T-helper 1 cell (primary cell): ENCODE measurements around the gene RPL18A.
A peak's percentile ranks its signal among the peaks of the same experiment; 100 is the strongest.

Experiments
- DNase-seq, 5 donors: peaks; one replicate each; pipeline ENCODE4 v3.0.0-alpha.2; 2012 to 2020
- total RNA-seq, 4 donors: gene quantifications; one replicate each; lab custom pipeline; 2026; lab: John Stamatoyannopoulos, UW

The RPL18A gene
- 357 to 724 (median 542) reads per million in 4 donors for total RNA-seq

DNA sequence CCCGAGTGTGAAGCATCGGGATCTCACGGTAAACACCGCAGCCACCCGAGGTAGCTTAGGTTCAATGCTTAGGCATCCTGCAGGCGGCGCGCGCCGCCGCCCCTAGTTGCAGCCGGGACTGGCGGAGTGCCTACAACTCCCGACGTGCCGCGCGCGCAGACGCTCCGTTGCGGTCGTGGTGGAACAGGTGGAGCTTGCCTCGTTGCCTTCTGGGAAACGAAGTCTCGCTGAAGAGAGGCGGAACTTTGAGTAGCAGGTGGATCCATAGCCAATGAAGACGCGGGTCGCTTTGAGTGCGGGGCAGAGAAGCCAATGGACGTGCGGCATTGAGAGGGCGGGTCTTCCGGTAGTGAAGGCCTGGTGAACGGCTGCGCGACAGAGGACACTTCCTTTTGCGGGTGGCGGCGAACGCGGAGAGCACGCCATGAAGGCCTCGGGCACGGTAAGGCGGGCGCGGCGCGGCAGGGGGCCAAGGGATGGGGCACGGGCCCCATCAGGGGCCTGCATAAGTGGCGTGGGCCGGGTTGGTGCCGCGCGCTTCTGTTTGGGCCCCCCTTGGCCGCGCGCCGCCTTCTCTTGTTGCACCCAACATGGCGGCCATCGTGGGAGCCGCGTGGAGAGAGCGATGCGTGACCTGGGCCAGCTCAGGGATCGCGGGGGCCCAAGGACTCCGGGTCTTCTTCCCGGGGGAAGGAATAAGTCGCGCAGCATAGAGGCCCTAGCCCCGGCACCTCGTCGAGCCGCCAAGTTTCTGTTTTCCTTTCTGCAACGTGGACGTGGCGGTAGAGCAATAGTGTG is at the start of gene RPL18A:
TSS of gene RPL18A (plus strand) at position 378 of the 798 bp plus-strand sequence. CDS start at position 425, 47 bp downstream.
- peak; percentile 98 to 100 (median 99) for DNase-seq

DNA sequence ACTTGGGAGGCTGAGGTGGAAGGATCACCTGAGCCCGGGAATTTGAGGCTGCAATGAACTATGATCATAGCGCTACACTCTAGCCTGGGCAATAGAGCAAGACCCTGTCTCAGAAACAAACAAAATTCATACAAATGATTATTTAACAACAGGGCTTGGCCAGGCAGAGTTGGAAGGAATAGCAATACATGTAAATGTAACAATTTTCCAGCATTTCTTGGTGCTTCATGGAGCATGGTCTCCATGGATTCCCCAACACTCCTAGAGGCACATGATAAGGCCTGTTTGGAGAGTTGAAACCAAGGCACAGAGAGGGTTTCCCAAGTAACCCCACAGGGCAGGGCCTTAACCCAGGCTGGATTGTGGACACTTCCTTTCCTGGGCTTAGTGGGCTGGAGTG is 48.6 kb upstream of the RPL18A start:
- DNase-seq, result no peak

DNA sequence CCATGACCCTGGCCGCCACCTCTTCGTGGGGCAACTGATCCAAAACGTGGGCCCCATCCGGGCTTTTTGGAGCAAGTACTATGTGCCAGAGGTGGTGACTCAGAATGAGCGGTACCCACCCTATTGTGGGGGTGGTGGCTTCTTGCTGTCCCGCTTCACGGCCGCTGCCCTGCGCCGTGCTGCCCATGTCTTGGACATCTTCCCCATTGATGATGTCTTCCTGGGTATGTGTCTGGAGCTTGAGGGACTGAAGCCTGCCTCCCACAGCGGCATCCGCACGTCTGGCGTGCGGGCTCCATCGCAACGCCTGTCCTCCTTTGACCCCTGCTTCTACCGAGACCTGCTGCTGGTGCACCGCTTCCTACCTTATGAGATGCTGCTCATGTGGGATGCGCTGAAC is 48.0 kb upstream of the RPL18A start:
- no peak for DNase-seq

DNA sequence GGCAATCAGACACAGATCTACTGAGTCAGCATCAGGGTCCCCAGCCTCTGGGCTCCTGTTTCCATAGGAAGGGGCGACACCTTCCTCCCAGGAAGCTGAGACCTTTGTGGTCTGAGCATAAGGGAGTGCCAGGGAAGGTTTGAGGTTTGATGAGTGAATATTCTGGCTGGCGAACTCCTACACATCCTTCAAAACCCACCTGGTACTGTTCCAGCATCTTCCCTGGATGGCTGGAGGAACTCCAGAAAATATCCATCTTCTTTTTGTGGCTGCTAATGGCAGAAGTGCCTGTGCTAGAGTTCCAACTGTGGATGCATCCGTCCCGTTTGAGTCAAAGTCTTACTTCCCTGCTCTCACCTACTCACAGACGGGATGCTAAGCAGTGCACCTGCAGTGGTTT is 47.6 kb upstream of the RPL18A start:
- DNase-seq, result no peak

DNA sequence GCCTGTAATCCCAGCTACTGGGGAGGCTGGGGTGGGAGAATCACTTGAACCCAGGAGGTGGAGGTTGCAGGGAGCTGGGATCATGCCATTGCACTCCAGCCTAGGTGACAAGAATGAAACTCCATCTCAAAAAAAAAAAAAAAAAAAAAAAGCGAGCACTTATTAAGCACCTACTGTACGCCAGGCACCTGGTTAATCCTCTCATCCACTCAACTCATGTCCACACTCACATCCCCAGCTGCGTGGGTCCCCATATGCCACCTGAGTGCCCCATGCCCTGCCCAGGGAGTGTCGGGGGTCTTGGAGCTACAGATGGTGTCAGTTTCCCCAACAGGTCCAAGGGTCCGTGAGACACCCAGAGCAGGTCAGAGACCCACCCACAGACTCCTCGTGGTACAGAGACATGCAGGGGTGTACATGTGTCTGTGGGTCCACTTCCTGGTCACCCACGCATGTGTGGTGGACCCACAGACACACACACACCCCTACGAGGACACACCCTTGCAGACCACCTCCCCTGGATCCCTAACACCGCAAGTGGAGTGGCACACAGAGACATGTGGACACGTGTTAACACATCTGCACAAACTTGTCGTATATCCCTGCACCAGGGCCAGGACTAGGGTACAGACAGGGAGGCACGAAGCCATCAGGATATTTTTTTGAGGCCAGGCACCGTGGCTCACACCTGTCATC is 41.9 kb upstream of the RPL18A start:
- DNase-seq, result no peak

DNA sequence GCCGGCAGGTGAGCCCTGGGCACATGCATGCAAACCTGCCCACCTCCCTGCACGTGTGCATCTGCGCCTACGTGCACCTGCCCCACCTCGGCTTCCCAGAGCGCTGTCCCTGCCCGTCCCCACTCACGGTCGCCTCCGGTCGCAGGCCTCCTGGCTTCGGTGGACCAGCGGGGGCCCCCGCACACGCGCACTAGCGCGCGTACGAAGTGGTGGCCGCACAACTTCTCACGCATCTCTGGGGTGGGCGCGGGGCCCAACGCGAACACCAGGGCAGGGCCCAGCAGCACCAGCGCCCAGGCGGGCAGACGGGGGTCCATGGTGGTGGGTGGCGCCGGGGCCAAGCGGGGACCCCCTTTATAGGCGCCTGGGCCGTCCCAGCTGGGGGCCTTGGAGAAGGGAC is 38.5 kb upstream of the RPL18A start, which contains the start of gene INSL3:
TSS of gene INSL3 (minus strand) at position 330 of the 400 bp plus-strand sequence. CDS start at position 317, 13 bp downstream.
- no peak for DNase-seq

DNA sequence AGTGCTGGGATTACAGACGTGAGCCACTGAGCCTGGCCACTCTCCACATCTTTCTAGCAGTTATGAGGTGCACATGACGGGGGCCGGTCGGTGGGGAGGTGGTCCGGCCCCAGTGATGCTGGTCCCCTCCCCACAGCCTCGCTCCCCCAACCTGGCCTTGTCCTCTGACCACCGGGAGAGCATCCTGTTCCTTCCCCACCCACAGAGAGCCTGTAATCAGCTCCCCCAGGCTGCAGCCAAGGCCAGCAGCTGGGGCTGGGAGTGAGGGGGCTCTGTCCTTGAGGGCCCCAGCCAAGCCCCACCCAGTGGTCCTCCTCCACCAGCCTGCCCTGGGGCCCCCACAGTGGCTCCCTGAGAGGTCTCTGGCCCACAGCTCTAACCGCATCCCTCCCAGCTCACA is 35.4 kb upstream of the RPL18A start:
- no peak for DNase-seq

DNA sequence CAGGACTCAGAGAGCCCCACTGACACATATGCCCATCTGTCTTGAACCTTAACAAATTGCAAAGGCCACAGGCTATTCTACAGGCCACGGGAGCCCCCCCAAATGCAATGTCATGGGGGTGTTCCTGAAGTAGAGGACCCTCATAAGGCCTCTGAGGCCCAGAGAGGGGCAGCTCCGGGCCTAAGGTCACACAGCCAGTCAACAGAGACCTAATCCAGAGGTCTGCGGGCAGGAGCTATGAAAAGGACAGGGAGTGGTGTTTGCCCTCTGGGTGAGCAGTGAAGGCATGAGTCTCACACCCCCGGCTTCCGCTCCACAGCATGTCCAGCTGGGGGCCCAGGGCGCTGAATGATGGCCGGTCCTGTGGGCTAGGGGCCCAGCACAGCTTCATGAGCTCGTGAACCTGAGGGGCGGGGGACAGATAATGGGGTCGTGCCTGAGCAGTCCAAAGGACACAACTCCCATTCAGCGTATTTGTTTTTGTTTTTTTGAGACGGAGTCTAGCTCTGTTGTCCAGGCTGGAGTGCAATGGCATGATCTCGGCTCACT is 33.1 kb upstream of the RPL18A start:
- no peak for DNase-seq

DNA sequence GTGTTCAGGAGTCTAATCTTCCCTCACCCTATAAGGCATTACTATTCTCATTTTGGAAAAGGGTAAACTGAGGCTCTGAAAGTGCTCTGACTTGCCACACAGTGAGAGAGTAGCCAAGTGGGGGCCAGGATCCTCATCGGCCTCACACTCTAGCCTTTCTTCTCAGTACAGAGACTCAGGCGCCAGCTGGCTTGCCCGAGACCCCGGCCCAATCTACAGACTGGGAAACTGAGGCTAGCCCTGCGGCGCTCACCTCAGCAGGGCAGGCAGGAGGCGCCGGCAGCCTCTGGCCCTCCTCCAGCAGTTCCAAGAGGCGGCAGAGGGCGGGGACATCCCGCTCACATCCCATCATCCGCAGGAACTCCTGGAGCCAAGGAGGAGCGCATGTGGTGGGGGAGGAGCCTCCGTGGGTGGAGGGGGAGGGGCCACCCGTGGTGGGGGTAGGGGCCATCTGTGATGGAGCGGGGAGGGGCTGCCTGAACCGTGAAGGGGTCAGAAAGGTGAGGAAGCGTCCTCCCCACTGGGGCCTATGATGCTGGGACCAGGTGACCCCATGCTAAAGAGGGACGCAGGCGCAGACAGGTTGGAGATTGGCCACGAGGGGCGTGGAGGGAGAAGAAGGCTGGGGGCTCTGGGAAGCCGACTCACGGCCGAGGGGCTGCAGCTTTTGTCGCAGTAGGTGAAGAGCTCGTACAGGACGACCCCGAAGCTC is 29.7 kb upstream of the RPL18A start:
- DNase-seq, result no peak

DNA sequence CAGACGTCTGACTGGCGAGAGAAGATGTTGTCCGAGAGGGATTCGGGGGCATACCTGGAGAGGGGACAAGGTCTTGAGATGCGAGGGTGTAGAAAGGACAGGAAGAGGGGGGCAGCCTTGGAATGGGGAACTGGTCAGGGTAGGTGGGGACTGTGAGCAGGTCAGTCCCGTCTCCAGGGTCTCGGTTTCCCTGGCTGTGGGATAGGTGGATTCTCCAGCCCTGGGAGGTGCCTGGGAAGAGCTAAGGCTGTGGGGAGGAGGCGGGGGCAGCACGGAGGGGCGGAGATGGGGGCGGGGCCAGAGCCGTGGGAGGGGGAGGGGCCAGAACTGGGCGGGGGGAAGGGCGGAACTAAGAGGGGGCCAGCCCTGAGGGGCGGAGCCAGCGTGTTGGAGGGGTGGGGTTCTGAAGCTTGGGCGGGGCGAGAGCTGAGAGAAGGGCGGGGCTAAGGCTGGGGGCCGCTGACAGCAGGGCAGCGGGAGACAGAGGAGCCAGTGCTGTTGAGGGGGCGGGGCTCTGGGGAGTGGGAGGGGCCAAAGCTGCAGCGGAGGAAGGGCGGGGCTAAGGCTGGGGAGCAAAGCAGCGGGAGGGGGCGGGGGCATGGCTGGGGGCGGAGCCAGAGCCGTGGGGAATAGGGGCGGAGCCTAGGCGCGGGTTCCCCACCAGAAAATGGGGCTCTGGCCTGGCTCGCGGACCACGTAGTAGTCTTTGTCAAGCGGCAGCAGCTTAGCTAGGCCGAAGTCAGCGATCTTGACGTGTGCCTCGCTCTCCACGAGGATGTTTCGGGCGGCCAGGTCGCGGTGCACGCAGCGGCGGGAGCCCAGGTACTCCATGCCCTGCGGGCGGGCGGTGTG is 28.9 kb upstream of the RPL18A start:
- peak in 4 of 5 donors; percentile 33 to 50 (median 46) for DNase-seq

DNA sequence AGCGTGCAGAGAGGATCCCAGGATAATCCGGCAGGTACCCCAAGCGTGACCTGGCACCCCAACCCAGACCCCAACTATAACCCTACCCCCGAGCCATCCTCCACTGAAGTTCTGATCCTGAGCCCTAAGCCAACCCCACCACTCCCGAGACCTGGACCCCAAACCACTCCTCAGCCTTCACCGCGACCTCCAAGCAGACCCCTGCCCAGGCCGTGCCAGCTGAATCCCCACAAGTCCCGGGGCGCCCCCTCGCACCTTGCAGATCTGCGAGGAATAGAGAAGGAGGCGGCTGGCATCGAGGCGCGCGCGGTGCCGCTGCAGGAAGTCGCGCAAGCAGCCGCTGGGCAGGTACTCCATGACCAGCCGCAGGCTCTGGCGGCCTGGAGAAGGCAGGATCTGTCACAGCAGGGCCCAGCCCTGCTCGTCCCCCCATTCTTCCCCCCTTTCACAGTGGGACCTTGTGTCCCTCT is 28.3 kb upstream of the RPL18A start:
- DNase-seq, result no peak

DNA sequence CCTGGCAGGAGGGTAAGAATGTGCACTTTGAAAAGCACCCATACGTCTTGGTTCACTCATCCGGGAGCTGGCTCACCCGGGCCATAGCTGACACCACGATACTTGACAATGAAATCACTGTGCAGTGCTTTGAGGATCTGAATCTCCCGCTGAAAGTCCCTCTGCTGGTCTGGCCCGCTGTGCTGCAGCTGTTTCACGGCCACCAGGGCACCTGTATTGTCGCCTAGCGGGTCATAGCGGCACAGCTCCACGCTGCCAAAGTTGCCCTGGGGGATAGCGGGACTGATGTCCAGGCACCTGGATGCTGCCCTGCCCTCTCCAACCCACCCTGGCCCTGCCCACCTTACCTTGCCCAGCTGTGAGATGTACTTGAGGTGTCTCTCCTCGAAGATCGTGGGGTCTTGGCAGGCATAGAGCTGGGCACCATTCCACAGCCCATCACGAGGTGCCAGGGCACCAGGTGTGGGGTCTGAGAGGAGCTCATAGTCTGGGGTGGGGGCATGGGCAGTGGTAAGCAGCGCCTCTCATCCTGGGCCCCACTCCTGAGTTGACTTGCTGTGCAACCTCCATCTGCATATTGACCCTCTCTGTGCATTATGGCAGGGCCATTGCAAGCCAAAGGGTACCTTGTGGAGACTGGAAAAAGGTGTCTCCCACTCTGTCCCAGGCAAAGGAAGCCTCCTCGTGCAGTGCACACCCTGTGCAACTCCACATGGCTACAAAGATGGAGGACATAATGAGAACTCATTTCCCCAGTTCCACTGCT is 27.1 kb upstream of the RPL18A start:
- no peak for DNase-seq

DNA sequence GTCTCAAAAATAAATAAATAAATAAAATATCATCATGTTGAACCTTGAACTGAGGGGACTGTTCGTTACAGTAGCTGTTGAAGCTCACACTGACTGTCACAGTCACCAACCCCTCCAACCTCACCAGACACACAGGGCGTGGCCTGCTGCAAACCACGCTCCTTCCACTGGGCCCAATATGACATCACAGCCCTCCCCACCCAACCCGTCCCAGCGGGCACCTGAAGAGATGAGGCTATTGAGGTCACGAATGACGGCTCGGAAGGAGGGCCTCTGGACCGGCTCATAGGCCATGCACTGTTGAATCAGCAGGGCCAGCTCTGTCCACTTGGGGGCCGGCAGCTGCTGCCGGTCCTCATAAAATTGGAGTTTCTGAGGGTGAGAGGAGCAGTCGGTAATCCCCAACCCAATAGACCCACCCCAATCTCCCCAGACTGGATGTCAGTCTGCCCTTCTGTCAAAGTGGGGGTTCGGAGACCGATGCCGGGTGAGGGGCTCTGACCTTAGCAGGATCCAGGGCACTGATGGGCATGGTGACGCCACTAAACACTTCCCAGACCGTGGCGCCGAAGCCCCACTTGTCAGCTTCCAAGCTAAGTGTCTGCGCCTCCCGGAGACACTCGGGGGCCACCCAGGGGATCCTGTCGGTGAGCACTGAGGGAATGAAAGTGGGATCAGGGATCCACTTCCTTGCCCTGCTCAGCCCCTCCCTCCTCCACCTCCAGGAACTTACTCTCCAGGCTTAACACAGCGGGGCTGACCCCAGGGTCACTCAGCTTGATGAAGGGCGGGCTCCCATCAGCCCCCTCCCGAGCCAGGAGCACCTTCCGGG is 25.1 kb upstream of the RPL18A start:
- DNase-seq, result peak in 1 of 5 donors; percentile 42

DNA sequence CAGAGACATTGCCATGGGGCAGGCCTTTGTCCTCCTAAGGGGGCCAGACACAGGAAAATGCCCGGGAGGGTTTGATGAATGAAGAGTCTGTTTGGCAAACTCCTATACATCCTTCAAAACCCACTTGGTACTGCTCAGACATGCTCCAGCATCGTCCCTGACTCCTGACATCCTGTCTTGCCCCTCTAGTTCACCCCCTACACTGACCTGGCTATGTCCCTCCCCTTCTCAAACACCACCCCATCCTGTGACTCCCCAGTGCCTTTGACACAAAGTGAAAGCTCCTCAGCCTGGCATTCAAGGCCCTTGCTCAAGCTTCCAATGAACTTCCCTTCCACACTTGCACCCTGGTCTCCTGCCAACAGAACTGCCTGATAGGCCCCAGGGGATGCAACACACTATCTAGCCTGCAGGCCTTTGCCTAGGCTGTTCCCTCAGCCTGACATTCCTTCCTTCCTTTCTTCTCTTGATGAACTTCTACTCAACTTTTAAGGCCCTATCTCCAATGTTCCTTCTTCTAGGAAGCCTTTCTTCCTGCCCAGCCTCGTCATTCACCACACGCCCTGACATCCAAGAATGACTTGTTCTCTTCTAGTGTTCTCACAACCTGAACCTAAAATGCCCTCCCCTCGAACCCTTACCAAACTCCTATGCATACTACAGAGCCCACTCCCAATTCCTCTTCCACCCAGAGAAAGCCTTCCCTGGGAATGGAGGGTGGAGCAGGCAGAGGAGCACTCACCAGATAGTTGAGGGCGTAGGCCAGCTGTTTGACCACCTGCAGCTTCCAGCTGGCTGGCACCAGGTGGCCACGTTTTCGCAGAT is 24.3 kb upstream of the RPL18A start:
- no peak for DNase-seq

DNA sequence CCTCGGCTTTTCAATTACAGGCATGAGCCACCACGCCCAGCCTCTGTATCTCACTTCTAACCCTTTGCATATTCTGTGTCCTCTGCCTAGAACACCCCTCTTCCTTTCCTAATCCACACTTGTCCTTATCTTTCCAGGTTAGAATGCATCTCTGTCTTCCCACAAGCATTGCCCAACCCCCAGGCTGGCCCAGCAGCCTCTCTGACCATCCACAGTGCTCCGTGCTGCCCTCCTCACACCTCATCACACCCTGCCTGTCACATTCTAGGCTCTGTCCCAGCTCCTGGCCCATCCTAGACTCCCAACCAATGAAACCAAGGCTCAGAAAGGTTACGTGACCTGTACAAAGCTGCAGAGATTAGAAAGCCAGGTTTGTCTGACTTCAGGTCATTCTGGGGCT is 23.2 kb upstream of the RPL18A start:
- no peak for DNase-seq

DNA sequence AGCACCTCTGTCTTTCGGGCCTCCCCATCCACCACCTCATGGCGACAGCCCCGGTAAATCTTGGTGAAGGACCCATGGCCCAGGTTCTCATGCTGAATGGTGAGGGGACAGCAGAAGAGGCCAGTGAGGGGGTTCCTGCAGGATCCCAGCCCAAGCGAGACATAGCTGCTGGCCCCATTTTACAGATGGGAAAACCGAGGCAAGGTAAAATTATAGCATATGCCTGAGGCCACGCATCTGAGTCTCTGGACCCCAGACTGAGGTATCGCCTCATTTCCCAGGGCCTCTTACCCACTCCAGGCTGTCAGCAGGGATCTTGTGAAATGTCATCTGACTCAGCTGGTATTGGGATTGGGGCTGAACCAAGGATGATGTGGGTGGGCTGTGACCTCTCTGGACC is 21.7 kb upstream of the RPL18A start:
- no peak for DNase-seq

DNA sequence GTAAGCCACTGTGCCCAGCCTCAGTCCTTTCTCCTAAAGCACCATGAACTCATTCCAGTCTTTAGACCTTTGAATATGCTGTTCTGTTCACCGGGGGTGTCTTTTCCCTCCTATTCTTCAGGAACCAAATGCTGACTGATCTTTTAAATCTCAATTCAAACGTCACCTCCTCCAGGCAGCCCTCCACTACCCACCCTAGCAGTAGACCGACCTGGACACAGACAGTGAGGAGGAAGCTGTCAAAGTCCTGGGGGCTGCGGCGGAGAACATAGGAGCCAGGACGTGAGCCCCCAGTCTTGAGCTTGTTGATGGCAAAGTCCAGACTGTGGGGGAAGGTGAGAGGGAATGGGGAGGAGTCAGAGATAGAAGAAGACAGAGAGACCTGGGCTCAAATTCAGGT is 19.7 kb upstream of the RPL18A start:
- DNase-seq, result no peak

DNA sequence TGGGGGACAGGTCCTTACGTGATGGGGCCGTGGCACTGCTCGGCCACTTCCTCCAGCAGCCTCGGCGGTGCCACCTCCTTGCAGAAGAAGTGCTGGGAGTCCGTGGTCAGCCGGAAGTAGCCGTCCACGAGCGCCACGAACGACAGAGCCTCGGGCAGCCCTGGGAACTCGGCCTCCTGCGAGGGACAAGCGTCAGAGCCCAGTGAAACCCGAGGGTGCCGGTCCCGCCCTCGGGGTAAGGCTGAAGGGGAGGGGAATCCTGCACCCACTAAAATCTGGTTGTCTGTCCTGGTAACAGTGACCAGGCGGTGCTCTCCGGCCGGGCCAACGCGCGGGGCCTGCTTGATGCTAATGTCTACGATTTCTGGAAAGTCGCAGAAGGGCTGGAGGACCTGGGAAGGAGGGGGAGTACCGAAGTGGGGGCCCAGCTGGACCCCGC is 18.3 kb upstream of the RPL18A start:
- no peak for DNase-seq
